Measurements from ENCODE around the gene MS4A14. TPM values are rescaled to one million over a fixed set of nuclear protein-coding genes. Genes with fewer than 3 reads are reported as not detected.

The MS4A14 gene
- total and polyA plus RNA-seq, 4 donors = 0.06 to 1.1 (median 0.18) TPM

DNA sequence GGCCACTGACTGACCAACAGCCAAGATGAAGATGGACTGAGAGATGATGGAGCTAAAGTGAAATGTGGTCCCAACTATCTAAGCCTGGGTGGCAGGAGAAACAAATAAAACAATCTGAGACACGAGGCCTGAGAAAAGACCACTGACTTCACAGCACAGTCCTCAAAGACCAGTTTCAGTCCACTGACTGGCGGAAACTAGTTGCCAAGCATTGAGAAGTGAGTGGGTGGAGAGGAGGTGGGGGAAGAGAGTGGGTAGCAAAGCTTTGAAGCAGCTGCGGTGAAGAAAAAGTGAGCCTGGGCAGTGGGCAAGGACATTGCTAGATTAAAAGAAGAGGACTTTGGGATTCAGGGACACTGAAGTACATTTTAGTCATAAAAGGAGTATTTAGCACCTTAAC is 61.3 kb downstream of the MS4A14 start:
- no peaks in the 10 kb centered on the region for H3K9me3 ChIP-seq (ENCODE audit: control insufficient read depth in 4 of 4, low read length in 3 of 4)
- DNase-seq (ENCODE audit: low spot score) = no peak
- 71% methylated on average over 3 of the region's 3 CpGs for WGBS
- no peaks in the 10 kb centered on the region for H3K4me1 ChIP-seq (ENCODE audit: control insufficient read depth in 4 of 4, insufficient read depth in 4 of 4, low read length in 3 of 4)
- no peaks in the 10 kb centered on the region for H3K36me3 ChIP-seq (ENCODE audit: control insufficient read depth in 4 of 4, insufficient read depth in 3 of 4, low read depth in 1 of 4, low read length in 3 of 4)
- peaks cover 0 to 2% (median 0%) of the 10 kb centered on the region in 4 donors for H3K27me3 ChIP-seq (ENCODE audit: control insufficient read depth in 4 of 4, insufficient read depth in 4 of 4, low read length in 3 of 4)
- no peak for TF ChIP-seq SP1 (IDR thresholded peaks at IDR 0.05)
- TF ChIP-seq HNF4A (conservative IDR thresholded peaks at IDR 0.05) = no peak
- TF ChIP-seq GABPA (IDR thresholded peaks at IDR 0.05 in 1 of 2, conservative IDR thresholded peaks at IDR 0.05 in 1 of 2) = no peak
- no peak for TF ChIP-seq JUND (IDR thresholded peaks at IDR 0.05)
- TF ChIP-seq RAD21 (IDR thresholded peaks at IDR 0.05) = no peak
- TF ChIP-seq, protein P1, sequence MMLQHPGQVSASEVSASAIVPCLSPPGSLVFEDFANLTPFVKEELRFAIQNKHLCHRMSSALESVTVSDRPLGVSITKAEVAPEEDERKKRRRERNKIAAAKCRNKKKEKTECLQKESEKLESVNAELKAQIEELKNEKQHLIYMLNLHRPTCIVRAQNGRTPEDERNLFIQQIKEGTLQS (IDR thresholded peaks at IDR 0.05) = no peak
- no peak for TF ChIP-seq EGR1 (IDR thresholded peaks at IDR 0.05; ENCODE audit: low read depth in 2 of 2)
- TF ChIP-seq, protein P2, sequence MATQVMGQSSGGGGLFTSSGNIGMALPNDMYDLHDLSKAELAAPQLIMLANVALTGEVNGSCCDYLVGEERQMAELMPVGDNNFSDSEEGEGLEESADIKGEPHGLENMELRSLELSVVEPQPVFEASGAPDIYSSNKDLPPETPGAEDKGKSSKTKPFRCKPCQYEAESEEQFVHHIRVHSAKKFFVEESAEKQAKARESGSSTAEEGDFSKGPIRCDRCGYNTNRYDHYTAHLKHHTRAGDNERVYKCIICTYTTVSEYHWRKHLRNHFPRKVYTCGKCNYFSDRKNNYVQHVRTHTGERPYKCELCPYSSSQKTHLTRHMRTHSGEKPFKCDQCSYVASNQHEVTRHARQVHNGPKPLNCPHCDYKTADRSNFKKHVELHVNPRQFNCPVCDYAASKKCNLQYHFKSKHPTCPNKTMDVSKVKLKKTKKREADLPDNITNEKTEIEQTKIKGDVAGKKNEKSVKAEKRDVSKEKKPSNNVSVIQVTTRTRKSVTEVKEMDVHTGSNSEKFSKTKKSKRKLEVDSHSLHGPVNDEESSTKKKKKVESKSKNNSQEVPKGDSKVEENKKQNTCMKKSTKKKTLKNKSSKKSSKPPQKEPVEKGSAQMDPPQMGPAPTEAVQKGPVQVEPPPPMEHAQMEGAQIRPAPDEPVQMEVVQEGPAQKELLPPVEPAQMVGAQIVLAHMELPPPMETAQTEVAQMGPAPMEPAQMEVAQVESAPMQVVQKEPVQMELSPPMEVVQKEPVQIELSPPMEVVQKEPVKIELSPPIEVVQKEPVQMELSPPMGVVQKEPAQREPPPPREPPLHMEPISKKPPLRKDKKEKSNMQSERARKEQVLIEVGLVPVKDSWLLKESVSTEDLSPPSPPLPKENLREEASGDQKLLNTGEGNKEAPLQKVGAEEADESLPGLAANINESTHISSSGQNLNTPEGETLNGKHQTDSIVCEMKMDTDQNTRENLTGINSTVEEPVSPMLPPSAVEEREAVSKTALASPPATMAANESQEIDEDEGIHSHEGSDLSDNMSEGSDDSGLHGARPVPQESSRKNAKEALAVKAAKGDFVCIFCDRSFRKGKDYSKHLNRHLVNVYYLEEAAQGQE (IDR thresholded peaks at IDR 0.05) = no peak
- TF ChIP-seq NR2F2 (IDR thresholded peaks at IDR 0.05) = no peak
- TF ChIP-seq, protein P3, sequence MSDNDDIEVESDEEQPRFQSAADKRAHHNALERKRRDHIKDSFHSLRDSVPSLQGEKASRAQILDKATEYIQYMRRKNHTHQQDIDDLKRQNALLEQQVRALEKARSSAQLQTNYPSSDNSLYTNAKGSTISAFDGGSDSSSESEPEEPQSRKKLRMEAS (IDR thresholded peaks at IDR 0.05) = no peak
- no peak for TF ChIP-seq RXRA (IDR thresholded peaks at IDR 0.05)
- TF ChIP-seq, protein P4, sequence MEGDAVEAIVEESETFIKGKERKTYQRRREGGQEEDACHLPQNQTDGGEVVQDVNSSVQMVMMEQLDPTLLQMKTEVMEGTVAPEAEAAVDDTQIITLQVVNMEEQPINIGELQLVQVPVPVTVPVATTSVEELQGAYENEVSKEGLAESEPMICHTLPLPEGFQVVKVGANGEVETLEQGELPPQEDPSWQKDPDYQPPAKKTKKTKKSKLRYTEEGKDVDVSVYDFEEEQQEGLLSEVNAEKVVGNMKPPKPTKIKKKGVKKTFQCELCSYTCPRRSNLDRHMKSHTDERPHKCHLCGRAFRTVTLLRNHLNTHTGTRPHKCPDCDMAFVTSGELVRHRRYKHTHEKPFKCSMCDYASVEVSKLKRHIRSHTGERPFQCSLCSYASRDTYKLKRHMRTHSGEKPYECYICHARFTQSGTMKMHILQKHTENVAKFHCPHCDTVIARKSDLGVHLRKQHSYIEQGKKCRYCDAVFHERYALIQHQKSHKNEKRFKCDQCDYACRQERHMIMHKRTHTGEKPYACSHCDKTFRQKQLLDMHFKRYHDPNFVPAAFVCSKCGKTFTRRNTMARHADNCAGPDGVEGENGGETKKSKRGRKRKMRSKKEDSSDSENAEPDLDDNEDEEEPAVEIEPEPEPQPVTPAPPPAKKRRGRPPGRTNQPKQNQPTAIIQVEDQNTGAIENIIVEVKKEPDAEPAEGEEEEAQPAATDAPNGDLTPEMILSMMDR (IDR thresholded peaks at IDR 0.05; ENCODE audit: low read depth, low read length, missing input control) = no peak
- no peak for TF ChIP-seq FOXA1 (IDR thresholded peaks at IDR 0.05)
- TF ChIP-seq ZBTB33 (IDR thresholded peaks at IDR 0.05) = no peak
- TF ChIP-seq HNF4G (IDR thresholded peaks at IDR 0.05) = no peak
- TF ChIP-seq FOXA2 (IDR thresholded peaks at IDR 0.05) = no peak
- no peak for TF ChIP-seq YY1 (IDR thresholded peaks at IDR 0.05)
- TF ChIP-seq TAF1 (conservative IDR thresholded peaks at IDR 0.05) = no peak
- no peak overlapping the region for H3K4me3 ChIP-seq (ENCODE audit: low read depth in 1 of 3, low read length in 3 of 3)
- H3K27ac ChIP-seq (ENCODE audit: low read depth in 1 of 2, low read length in 2 of 2) = no peak overlapping the region
- no peak overlapping the region for H3K9ac ChIP-seq (ENCODE audit: low read depth in 1 of 2, low read length in 2 of 2)

Measured in liver (tissue), 9 donors.